Thyroid gland (tissue), 4 donors: ENCODE results near the gene TMEM271.

Source experiments
- CTCF ChIP-seq, 6 experiments: fragments of 200-600 bp in 3 of 6; fragments of 450-650 bp in 3 of 6; sonication (generic) in 3 of 6; IDR thresholded peaks; one replicate each; pipeline ENCODE4 v1.5.1; 2016 to 2019; ENCODE audit warnings: antibody characterized with exemption in 6 of 6, mild to moderate bottlenecking in 2 of 6, inconsistent platforms in 1 of 6, moderate library complexity in 1 of 6
- POLR2A ChIP-seq, 2 donors: fragments of 450-650 bp; IDR thresholded peaks; one replicate each; pipeline ENCODE4 v1.6.1; 2017; ENCODE audit warnings: antibody characterized with exemption in 2 of 2, mild to moderate bottlenecking in 2 of 2, moderate library complexity in 1 of 2

- TF ChIP-seq CTCF (IDR thresholded peaks at IDR 0.05) (no peak), POLR2A (IDR thresholded peaks at IDR 0.05) (no peak)
These were observed 39.6 kb downstream of the TMEM271 start for GRCh38 chr4:536351-536972.
